ENCODE measurements around the gene USO1. TPM values are rescaled to one million over a fixed set of nuclear protein-coding genes. Genes with fewer than 3 reads are reported as not detected.

Gene USO1, protein sequence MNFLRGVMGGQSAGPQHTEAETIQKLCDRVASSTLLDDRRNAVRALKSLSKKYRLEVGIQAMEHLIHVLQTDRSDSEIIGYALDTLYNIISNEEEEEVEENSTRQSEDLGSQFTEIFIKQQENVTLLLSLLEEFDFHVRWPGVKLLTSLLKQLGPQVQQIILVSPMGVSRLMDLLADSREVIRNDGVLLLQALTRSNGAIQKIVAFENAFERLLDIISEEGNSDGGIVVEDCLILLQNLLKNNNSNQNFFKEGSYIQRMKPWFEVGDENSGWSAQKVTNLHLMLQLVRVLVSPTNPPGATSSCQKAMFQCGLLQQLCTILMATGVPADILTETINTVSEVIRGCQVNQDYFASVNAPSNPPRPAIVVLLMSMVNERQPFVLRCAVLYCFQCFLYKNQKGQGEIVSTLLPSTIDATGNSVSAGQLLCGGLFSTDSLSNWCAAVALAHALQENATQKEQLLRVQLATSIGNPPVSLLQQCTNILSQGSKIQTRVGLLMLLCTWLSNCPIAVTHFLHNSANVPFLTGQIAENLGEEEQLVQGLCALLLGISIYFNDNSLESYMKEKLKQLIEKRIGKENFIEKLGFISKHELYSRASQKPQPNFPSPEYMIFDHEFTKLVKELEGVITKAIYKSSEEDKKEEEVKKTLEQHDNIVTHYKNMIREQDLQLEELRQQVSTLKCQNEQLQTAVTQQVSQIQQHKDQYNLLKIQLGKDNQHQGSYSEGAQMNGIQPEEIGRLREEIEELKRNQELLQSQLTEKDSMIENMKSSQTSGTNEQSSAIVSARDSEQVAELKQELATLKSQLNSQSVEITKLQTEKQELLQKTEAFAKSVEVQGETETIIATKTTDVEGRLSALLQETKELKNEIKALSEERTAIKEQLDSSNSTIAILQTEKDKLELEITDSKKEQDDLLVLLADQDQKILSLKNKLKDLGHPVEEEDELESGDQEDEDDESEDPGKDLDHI
- 92.1 and 120 TPM in 2 replicates for total RNA-seq

DNA sequence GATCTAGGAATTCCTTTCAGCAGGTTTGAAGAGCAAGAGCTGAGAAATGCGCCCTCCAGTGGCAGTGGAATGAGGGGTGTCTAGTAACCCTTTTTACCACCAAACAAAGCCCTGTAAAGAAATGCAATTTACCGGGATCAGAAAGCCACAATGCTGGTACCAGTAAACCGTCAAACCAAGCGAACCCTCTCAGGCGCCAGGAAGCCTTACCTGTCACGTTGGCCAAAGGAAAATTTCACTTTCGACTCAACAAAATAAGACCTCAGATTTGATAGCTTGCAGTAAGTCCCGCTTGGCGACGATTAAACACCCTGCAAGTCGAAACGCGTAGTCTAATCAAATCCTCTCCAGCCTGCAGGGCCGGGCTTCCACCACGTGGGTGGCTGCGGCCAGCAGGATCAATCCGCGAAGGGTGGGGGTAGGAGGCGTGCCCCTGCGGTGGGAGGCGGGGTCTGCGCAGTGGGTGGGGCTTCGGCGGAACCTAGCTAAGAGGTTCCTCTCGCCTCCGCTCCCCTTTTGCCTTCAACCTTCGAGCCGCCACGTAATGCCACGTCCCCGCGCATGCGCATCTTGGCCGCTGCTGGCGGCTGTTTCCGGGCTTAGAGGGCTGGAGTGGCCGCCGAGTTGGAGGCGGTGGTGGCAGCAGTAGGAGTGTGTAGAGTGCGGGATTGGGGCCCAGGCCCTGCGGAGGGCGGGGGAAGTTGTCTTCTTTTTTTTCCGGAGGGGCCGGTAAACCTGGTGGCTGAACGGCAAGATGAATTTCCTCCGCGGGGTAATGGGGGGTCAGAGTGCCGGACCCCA is at the start of gene USO1:
Gene USO1, plus strand, starts transcription at position 512 of the 801 bp plus-strand sequence. Its CDS starts 243 bp downstream, at position 755.

Other genes with a start within 250 kb of the USO1 start
- gene RCHY1, start 210.2 kb upstream of the USO1 start, total RNA-seq, result 18.1 and 33.7 TPM in 2 replicates
- 14.4 and 22.4 TPM in 2 replicates for gene THAP6, start 210.1 kb upstream of the USO1 start, total RNA-seq
- gene ODAPH, start 168.5 kb upstream of the USO1 start, total RNA-seq, result not detected in 2 replicates
- 0.34 and 3.0 TPM in 2 replicates for gene CDKL2, start 94.0 kb upstream of the USO1 start, total RNA-seq
- gene G3BP2, start 51.2 kb upstream of the USO1 start, total RNA-seq, result 201 and 299 TPM in 2 replicates
- not detected in 2 replicates for gene PPEF2, start 177.9 kb downstream of the USO1 start, total RNA-seq
- gene NAAA, start 216.4 kb downstream of the USO1 start, total RNA-seq, result 20.2 and 23.2 TPM in 2 replicates